ENCODE data around the gene BNC2. TPM values are rescaled to one million over a fixed set of nuclear protein-coding genes. Genes with fewer than 3 reads are reported as not detected.

The BNC2 gene
- total RNA-seq, 1 experiment from 2014 or later: 43.6 TPM

DNA sequence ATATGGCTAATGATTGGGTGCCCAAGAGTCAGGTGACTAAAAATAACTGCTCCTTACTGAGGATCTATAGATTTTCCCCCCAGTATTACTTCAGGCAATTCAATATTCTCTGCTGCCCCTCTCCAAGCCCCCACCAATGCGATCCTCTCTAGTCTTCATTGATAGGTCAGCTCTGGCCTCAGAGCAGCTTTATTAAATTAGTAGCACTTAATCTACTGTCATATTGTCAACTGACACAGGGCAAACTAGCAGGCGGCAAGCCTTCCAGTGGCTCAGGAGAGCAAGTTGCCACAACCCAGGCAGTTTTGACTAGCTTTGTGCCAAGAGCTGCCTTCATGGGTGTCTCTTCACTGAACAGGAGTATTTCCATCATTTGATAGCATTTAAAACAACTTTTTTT is 462.9 kb downstream of the BNC2 start:
- TF ChIP-seq, protein P1, sequence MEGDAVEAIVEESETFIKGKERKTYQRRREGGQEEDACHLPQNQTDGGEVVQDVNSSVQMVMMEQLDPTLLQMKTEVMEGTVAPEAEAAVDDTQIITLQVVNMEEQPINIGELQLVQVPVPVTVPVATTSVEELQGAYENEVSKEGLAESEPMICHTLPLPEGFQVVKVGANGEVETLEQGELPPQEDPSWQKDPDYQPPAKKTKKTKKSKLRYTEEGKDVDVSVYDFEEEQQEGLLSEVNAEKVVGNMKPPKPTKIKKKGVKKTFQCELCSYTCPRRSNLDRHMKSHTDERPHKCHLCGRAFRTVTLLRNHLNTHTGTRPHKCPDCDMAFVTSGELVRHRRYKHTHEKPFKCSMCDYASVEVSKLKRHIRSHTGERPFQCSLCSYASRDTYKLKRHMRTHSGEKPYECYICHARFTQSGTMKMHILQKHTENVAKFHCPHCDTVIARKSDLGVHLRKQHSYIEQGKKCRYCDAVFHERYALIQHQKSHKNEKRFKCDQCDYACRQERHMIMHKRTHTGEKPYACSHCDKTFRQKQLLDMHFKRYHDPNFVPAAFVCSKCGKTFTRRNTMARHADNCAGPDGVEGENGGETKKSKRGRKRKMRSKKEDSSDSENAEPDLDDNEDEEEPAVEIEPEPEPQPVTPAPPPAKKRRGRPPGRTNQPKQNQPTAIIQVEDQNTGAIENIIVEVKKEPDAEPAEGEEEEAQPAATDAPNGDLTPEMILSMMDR (conservative IDR thresholded peaks at IDR 0.05): no peak
- Mint-ChIP-seq H3K4me1 (0 out of 4 replicates have a peak, but pooled peaks cover 0 to 5% of the 10 kb centered on the region in 2 experiments), H3K4me3 (no peak overlapping the region), H3K27me3 (ENCODE audit: low read depth) (no peaks in the 10 kb centered on the region; the same call in 1 of the 2 replicates), H3K9me3 (no peaks in the 10 kb centered on the region), H3K27ac (no peak overlapping the region), H3K36me3 (ENCODE audit: insufficient read depth in 1 of 3, low read depth in 3 of 3) (no peaks in the 10 kb centered on the region)
- no peak overlapping the region for H2AFZ ChIP-seq (ENCODE audit: low read length)
- no peak for DNase-seq
- H3K27me3 ChIP-seq (ENCODE audit: insufficient read depth, low read length): no peaks in the 10 kb centered on the region
- H3K56ac ChIP-seq (ENCODE audit: insufficient read length, low read depth, low read length): no peak overlapping the region
- no peak overlapping the region for H2BK5ac ChIP-seq (ENCODE audit: insufficient read length, low read length)
- no peak overlapping the region for H2BK12ac ChIP-seq (ENCODE audit: insufficient read length, low read depth, low read length)
- no peaks in the 10 kb centered on the region for H4K20me1 ChIP-seq (ENCODE audit: control insufficient read depth, insufficient read depth, insufficient read length)
- H3K79me1 ChIP-seq (ENCODE audit: insufficient read depth, low read depth, low read length, poor library complexity, severe bottlenecking): no peaks in the 10 kb centered on the region
- WGBS (ENCODE audit: extremely low coverage, insufficient read length, low lambda C conversion rate): no CpG with 5 or more reads among the region's 2 CpGs
- H3T11ph ChIP-seq (ENCODE audit: low read length): no peak overlapping the region
- H3K4me1 ChIP-seq (ENCODE audit: insufficient read depth, low read length): no peaks in the 10 kb centered on the region
- no peak overlapping the region for H4K91ac ChIP-seq (ENCODE audit: insufficient read length, low read depth, low read length)
- no peak overlapping the region for H4K5ac ChIP-seq (ENCODE audit: insufficient read length, low read depth, low read length)
- H3K4ac ChIP-seq (ENCODE audit: low read depth, low read length): no peak overlapping the region
- no peak overlapping the region for H3K27ac ChIP-seq (ENCODE audit: insufficient read length, low read depth, low read length)
- H2BK120ac ChIP-seq (ENCODE audit: low read depth, low read length, poor library complexity, severe bottlenecking): no peak overlapping the region
- H3K23me2 ChIP-seq (ENCODE audit: insufficient read length, low read depth, low read length, poor library complexity, severe bottlenecking): no peaks in the 10 kb centered on the region
- H3K14ac ChIP-seq (ENCODE audit: insufficient read depth, low read length): no peak overlapping the region
- H3K9ac ChIP-seq (ENCODE audit: extremely low read depth, insufficient read length, low read length): no peak overlapping the region
- H3K23ac ChIP-seq (ENCODE audit: insufficient read length, low read depth, low read length): no peak overlapping the region
- no peak overlapping the region for H4K8ac ChIP-seq (replicated peaks; ENCODE audit: insufficient read length, low read depth, low read length)
- no peak overlapping the region for H2AK5ac ChIP-seq (ENCODE audit: insufficient read length, low read length)
- H2BK20ac ChIP-seq (ENCODE audit: low read depth, low read length, poor library complexity, severe bottlenecking): no peak overlapping the region
- H3K4me2 ChIP-seq (ENCODE audit: insufficient read depth, insufficient read length, low read length): no peak overlapping the region
- no peak overlapping the region for H3K18ac ChIP-seq (ENCODE audit: insufficient read length, low read depth, low read length)
- peaks cover 2% of the 10 kb centered on the region; the same call in 1 of the 2 replicates for H3K79me2 ChIP-seq (ENCODE audit: insufficient read depth, low read length)
- no peaks in the 10 kb centered on the region for H3K9me3 ChIP-seq (ENCODE audit: control insufficient read depth, low read depth, low read length)
- no peak overlapping the region for H2BK15ac ChIP-seq (ENCODE audit: low read depth, low read length)

Data from H9 (cell line).